Fibroblast of mammary gland (primary cell): ENCODE results near the gene NCOA7.

Experiments used
- DNase-seq: peaks from one replicate; pipeline ENCODE4 v3.0.0-alpha.2; 2010; ENCODE audit warnings: low read depth
- H3K4me3 ChIP-seq: 2 replicates; pipeline ENCODE4 v1.5.1; 2011; ENCODE audit warnings: low read depth, mild to moderate bottlenecking, low read length, moderate library complexity; ENCODE audit not compliant: control insufficient read depth
- TF ChIP-seq, protein P1 (sequence below): conservative IDR thresholded peaks from 2 replicates; pipeline ENCODE4 v1.5.1; 2011; ENCODE audit warnings: low read depth, low read length, inconsistent platforms; ENCODE audit not compliant: control insufficient read depth, insufficient read depth

Gene NCOA7

GRCh38 chr6:125854355-125854754 lies 63.6 kb downstream of the NCOA7 start:
- no peak overlapping the region for H3K4me3 ChIP-seq
- TF ChIP-seq, protein P1, sequence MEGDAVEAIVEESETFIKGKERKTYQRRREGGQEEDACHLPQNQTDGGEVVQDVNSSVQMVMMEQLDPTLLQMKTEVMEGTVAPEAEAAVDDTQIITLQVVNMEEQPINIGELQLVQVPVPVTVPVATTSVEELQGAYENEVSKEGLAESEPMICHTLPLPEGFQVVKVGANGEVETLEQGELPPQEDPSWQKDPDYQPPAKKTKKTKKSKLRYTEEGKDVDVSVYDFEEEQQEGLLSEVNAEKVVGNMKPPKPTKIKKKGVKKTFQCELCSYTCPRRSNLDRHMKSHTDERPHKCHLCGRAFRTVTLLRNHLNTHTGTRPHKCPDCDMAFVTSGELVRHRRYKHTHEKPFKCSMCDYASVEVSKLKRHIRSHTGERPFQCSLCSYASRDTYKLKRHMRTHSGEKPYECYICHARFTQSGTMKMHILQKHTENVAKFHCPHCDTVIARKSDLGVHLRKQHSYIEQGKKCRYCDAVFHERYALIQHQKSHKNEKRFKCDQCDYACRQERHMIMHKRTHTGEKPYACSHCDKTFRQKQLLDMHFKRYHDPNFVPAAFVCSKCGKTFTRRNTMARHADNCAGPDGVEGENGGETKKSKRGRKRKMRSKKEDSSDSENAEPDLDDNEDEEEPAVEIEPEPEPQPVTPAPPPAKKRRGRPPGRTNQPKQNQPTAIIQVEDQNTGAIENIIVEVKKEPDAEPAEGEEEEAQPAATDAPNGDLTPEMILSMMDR = no peak
- no peak for DNase-seq

DNA sequence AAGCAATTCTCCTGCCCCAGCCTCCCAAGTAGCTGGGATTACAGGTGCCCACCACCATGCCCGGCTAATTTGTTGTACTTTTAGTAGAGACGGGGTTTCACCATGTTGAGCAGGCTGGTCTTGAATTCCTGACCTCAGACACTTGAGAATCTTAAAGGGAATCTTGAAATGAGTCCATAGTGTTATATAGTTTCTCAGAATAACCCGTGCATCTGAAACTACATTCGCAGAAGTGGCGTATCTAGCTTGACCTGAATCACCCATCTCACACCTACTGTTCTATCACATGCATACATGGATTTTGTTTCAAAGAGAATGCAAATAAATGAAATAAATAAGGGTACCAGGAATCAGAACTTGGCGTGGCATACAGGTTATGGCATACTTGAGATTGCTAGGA lies 65.0 kb downstream of the NCOA7 start:
- no peak for DNase-seq
- TF ChIP-seq, protein P1 = no peak
- H3K4me3 ChIP-seq = no peak overlapping the region

DNA sequence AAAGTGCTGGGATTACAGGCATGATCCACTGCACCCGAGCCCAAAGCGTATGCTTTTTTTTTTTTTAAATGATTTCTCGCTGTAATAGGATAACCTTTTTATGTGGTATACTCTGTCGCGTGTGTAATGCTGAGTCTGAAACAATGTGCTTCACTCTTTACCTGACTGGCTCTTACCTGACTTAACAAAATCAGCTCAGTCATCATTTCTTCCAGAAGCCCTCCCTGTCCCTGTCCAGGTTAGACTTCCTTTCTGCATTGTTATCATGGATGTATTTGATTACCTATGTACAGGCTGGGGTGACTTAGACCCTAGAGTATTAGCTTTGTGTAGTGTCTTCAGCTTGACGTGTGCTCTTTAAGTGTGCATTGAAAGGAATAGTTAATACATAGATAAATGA lies 67.1 kb downstream of the NCOA7 start:
- TF ChIP-seq, protein P1 = no peak
- no peak overlapping the region for H3K4me3 ChIP-seq
- no peak for DNase-seq

DNA sequence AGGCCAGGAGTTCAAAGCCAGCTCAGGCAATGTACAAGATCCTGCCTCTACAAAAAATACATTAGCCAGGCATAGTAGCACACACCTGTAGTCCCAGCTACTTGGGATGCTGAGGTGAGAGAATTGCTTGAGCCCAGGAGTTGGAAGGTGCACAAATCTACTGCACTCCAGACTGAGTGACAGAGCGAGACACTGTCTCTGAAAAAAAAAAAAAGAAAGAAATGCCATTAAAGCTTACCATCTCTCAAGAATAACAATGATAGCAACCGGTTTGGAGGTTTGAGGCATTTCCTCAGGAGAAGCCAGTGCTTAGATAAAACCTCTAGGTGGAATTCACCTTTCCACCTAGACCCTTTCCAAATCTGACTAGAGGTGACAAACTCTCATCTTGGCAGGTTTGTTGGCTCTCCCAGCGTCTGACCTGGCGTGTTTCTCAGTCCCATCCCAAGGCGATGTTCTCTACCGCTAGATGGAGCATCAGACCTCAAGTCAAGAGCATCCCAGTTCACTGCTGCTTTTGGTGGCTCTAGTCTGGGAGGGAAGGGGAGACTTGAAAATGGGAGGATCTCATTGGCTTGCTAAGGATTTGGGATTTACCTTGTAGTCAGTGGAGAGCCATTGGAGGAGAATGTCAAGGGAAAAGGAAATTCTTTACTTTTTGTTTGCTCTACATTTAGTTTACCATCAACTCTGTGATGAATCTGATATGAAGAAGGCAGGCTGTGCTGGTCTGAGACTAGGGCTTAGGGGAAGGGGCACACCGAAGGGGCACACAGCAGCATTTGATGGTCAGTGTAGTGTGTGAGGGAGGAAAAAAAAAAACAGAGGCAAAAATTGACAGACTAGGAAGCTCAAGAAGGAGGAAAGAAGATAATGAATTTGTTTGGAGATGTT lies 67.9 kb downstream of the NCOA7 start:
- no peak overlapping the region for H3K4me3 ChIP-seq
- peak; percentile 74 for DNase-seq
- TF ChIP-seq, protein P1 = peak; percentile 83

DNA sequence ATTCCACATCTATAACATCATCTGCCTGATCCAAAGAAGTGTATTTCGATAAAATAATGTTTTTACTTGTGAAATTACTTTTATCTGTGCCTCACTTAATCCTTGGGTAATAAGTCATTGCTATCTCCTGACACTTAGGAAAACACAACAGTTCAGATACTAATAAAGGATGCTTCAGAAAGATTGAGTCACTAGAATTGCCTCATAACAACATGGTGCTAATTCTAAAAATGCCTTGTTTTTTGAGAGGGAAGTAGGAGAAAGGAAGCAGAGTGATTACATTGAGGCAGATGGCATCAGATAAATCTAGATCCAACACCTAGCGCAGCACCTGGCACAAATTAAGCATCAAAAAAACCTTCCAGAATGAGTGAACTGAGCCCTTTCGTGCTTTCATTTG lies 69.0 kb downstream of the NCOA7 start:
- TF ChIP-seq, protein P1 = no peak
- peak; percentile 58 for DNase-seq
- no peak overlapping the region for H3K4me3 ChIP-seq

DNA sequence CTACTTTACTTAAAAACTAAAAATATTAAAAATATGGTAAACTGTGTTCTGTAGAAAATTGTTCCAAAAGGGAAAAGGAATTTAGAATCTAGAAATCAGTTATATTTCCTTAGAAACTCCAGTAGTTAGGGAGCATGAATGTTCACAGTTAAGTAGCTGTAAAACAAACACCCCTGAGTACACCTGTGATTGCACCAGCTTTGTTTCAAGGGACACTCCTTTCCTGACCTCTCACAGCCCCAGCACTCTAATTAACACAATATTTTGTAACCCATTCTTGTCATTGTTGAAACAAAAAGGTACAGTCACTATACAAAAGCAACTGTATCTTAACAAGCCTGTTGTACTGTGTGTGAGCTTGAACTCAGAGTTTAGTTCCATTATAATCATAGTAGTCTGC lies 72.3 kb downstream of the NCOA7 start:
- DNase-seq = no peak
- H3K4me3 ChIP-seq = no peak overlapping the region
- TF ChIP-seq, protein P1 = no peak
